NCI-H1436 (cell line): ENCODE results near the gene TCF23.
A peak's percentile ranks its signal among the peaks of the same experiment; 100 is the strongest.
"Not testable (repeated sequence)": the region's sequence is repeated elsewhere in the genome, so short reads cannot be mapped to it uniquely, and the experiment has no call there.

Experiments
- DNase-seq: peaks from one replicate; lab custom pipeline; 2025; lab: John Stamatoyannopoulos, UW

The TCF23 gene

DNA sequence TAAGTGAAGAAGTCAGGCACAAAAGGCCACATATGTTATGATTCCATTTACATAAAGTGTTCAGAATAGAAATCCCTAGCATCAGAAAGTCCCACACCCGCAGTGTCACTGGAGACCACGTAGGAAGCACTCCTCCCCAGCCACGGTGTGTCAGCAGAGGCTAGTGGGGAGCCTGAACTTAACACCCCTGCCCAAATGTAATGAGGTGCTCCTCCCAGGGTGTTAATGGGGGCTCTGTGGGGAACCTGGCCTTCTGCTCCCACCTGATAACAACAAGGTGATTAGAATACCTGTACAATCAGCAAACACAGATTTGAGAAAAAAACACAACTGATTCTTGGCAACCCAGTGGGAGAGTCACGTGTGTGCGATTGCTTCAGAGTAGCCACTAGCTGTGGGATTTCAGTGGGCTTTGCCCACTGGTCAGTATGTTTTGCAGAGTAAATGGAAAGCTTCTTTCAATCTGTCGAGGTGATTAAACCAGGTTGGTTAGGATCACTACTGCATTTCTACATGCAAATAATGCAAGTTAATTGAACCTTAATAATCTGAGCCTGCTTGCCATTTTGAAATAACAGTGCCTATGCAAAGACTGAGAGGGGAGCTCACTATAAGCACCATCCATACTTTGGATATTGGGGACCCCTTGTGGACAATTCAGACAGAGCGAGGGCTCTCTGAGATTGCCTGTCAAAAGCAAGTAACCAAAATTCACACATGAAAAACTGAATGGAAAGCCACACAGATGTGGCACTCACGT lies 42.4 kb downstream of the TCF23 start:
- peak; percentile 33 for DNase-seq

DNA sequence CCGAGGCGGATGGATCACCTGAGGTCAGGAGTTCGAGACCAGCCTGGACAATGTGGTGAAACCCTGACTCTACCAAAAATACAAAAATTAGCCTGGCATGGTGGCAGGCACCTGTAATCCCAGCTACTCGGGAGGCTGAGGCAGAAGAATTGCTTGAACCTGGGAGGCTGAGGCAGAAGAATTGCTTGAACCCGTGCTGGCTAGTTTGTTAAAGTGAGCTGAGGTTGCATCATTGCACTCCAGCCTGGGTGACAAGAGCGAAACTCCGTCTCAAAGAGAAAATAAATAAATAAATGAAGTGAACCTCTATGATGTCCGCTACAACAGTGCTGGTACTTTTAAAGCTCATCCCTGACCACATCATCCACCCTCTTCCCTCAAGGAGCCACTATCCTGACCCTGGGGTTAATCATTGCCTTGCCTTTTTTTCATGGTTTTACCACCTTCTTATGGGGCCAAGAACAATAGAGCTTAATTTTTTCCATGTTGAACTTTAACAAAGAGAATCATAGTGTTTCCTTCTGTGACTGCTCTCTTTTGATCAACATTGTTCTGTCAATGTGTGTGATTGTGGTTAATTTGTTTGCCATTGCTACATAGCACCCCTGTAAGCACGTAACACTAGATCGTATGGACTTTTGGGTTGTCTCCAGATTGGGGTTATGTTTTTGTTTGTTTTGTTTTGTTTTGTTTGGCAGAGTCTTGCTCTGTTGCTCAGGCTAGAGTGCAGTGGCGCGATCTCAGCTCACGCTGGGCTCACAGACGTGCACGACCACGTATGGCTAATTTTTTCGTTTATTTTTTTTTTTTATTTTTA lies 45.9 kb downstream of the TCF23 start:
- DNase-seq, result no peak

DNA sequence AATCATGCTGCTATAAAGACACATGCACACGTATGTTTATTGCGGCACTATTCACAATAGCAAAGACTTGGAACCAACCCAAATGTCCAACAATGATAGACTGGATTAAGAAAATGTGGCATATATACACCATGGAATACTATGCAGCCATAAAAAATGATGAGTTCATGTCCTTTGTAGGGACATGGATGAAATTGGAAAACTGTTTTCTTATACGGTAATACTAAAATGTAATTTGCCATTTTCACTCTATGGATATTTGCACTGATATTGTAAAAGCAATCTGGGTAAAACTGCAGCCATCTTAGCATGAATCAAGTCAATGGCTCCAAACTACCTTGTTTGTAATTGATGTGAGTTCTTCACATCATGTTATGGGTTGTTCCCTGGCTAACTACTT lies 47.0 kb downstream of the TCF23 start:
- not testable (repeated sequence) for DNase-seq

DNA sequence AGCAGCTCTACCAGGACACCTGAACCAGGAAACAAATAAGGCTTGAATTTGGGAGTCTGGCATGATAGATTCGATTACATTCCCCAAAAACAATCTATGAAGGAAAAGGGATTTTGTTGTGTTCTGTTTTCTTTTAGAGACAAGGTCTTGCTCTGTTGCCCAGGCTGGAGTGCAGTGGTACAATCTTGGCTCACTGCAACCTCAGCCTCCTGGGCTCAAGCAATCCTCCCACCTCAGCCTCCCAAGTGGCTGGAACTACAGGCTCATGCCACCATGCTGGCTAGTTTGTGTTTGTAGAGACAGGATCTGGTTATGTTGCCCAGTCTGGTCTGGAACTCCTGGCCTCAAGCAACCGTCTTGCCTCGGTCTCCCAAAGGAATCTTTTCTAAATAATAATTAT lies 49.3 kb downstream of the TCF23 start:
- not testable (repeated sequence) for DNase-seq

DNA sequence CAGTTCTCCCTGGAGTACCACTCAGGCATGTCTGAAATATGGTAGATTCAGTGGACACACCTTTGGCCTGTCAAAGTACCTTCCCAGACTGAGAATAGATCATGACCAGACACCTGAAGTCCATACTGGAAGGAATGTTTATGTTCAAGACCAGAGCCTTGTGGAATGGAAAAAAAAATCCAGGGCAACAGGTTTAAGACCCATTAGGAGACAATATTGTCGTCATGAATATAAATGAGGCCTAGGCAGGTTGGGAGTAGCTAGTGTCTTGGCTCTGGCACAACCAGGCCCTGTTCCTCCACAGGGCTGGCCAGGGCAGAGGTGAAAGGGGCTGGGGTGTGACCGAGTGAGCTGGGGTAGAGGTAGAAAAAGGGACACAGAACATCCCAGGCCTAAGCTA lies 49.8 kb downstream of the TCF23 start:
- DNase-seq, result no peak

DNA sequence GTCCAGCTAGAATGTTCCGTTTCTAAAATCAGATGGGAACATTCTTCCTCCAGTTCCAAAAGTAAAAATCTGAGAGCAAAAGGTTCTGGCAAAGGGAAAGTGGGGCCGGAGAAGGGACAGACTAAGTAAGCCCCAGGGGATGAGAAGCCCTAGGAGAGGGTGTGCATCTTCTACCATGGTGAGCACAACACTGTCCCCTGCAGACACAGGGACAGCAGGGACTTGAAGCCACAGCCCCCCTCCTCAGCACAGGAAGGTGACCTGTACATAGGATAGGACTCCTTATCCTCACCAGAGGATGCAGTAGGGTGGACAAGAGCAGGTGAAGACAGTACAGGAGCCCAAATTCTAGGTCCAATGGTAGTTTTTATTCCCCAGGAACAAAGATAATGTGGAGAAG lies 50.4 kb downstream of the TCF23 start:
- DNase-seq, result no peak

DNA sequence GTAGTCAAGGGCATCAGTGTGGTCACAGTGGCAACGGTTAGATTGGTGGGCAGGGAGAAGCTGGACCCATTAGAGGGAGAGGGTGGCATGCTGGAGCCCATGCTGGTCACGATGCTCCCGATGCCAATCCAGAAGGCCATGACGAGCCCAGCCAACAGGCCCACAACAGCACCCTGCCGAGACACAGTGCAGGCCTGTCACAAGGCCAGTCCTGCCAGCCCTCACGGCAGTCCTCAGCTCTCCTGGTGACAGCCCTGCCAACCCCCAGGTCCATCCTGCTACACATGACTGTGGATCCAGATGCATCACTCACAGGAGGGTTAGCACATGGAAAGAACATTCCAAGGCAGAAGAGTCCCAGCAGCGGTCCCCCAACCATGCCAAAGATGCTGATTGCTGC lies 52.9 kb downstream of the TCF23 start:
- no peak for DNase-seq

DNA sequence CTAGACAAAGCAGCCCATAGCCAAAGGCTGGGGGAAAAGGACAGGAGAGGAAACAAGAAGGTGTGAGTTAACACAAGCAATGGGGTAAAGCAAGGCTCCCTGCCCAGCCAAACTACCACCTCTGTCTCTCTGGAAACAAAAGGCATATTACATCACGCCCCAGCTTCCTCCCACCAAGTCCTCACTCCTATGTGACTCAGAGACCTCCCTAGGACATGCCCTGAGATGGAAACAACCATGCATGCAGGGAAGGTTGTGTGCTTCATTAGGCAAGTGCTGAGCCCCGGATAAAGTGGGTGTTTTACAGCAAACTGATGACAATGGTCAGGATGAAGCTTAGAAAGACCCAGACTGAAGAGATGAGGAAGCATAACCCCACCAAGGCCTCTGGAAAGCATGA lies 54.0 kb downstream of the TCF23 start:
- no peak for DNase-seq

DNA sequence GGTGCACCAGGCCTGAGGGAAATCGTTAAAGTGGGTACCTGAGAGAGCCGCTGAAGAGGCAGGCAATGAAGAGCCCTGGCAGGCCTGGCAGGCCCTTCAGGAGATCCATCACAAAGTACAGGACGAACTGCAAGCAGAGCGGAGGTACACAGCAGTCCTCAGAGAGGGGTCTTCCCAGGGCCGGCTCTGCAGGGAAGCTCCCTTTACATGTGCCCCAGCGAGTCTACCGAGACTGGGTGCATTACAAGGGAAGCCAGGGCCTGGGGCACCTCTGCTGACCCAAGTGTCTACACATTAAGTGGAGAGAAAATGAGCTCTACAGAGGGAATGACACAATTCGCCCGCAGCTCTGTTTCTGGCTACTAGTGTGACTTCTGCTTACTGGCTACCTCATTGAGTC lies 54.9 kb downstream of the TCF23 start:
- no peak for DNase-seq

DNA sequence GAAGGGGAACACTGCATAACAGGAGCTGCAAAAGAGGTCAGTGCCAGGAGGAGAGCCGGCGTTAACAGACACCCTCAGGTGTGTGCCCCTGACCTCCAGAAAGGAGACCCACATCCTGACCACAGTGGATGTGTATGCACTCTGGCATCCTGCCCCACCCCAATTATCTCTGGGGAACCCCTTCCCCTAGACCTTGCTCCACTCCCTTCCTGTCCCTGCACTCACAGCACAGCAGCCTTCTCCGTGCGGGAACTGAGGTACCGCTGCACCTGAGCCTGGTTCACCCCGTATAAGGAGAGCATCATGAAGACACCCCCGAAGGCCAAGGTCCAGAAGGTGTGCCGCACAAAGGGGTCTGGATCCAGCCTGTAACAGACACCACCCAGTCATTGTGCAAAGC lies 55.8 kb downstream of the TCF23 start:
- DNase-seq, result no peak

DNA sequence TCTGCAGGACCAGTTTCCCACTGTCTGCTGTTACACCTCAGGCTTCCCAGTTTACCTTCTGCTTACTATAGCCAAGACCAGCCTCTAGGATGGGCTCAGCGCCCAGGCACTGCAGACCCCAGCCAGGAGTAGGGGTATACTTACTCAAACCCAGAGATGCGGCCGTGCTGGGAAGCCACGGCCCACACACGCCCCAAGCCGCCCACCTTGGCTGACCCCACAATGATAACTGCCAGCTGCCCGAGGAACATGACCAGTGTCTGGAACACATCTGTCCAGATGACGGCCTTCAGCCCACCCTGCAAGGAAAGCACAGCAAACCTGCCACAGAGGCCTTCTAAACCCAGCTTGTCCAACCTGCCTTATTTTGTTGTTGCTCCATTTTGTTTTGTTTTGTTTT lies 56.4 kb downstream of the TCF23 start:
- DNase-seq, result no peak

DNA sequence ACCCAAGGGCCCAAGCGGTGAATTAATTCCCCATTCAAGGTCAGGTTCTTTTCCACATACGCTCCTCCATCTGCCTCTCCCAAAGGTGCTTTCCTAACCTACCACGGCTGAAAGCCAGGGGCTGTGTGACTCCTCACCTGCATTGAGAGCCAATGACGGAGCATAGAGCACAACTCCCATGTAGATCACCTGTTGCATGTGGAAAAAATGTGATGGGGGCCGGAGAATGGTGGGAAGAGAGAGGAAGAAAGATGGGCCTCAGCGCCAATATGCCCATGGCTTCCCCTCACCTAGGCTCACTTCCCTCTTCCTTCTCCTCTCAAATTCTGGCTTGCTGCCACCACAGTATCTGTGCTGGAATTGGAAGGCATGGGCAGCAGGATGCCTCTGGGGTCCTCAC lies 57.5 kb downstream of the TCF23 start:
- DNase-seq, result no peak
